GM19238 (cell line): Measurements from ENCODE around the gene TMEM221.
A peak's percentile ranks its signal among the peaks of the same experiment; 100 is the strongest.

Source experiments
- DNase-seq: peaks from one replicate; pipeline ENCODE4 v3.0.0; 2011; ENCODE audit warnings: low spot score; ENCODE audit not compliant: insufficient read length

Gene TMEM221

GRCh38 chr19:17473041-17473440 lies 24.6 kb upstream of the TMEM221 start:
- no peak for DNase-seq

GRCh38 chr19:17471410-17472125 lies 23.1 kb upstream of the TMEM221 start:
- DNase-seq = no peak

- peak; percentile 84 for DNase-seq
Observed at GRCh38 chr19:17470068-17470841, 21.8 kb upstream of the TMEM221 start, which contains the start of gene SLC27A1. TSS of gene SLC27A1 (plus strand) at chr19:17470524. CDS start at chr19:17470541, 17 bp downstream.

- peak; percentile 69 for DNase-seq
Observed at GRCh38 chr19:17469481-17470067, 21.1 kb upstream of the TMEM221 start.

GRCh38 chr19:17469092-17469480 lies 20.6 kb upstream of the TMEM221 start:
- no peak for DNase-seq

GRCh38 chr19:17468302-17469091 lies 20.0 kb upstream of the TMEM221 start:
- DNase-seq = no peak

GRCh38 chr19:17467471-17468301 lies 19.2 kb upstream of the TMEM221 start:
- DNase-seq = no peak

GRCh38 chr19:17466487-17466850 lies 18.0 kb upstream of the TMEM221 start:
- no peak for DNase-seq

- DNase-seq = no peak
Observed at GRCh38 chr19:17460372-17461230, 12.1 kb upstream of the TMEM221 start, which contains the start of gene NXNL1. TSS of gene NXNL1 (minus strand) at chr19:17460926. CDS start at chr19:17460869, 57 bp downstream.

- DNase-seq = no peak
Observed at GRCh38 chr19:17458970-17459369, 10.5 kb upstream of the TMEM221 start.

- no peak for DNase-seq
Observed at GRCh38 chr19:17457616-17458015, 9.1 kb upstream of the TMEM221 start.

- DNase-seq = no peak
Observed at GRCh38 chr19:17456127-17456526, 7.7 kb upstream of the TMEM221 start.

GRCh38 chr19:17455308-17456123 lies 7.0 kb upstream of the TMEM221 start:
- no peak for DNase-seq

- no peak for DNase-seq
Observed at GRCh38 chr19:17454576-17455071, 6.2 kb upstream of the TMEM221 start.

- no peak for DNase-seq
Observed at GRCh38 chr19:17451820-17452219, 3.4 kb upstream of the TMEM221 start.

- DNase-seq = no peak
Observed at GRCh38 chr19:17450264-17451075, 2.0 kb upstream of the TMEM221 start.

GRCh38 chr19:17447704-17448130 lies 751 bp downstream of the TMEM221 start:
- DNase-seq = no peak
